ENCODE data around the gene BFSP2.

BFSP2 gene

GRCh38 chr3:133400006-133400515, at the start of gene BFSP2:
Gene BFSP2 (plus strand): TSS chr3:133400056. CDS start chr3:133400084, 28 bp downstream.
- no peak for DNase-seq

- no peak for DNase-seq
Measured at GRCh38 chr3:133354721-133355120, 45.1 kb upstream of the BFSP2 start.

- DNase-seq, result no peak
Measured at GRCh38 chr3:133360476-133360875, 39.4 kb upstream of the BFSP2 start.

DNA sequence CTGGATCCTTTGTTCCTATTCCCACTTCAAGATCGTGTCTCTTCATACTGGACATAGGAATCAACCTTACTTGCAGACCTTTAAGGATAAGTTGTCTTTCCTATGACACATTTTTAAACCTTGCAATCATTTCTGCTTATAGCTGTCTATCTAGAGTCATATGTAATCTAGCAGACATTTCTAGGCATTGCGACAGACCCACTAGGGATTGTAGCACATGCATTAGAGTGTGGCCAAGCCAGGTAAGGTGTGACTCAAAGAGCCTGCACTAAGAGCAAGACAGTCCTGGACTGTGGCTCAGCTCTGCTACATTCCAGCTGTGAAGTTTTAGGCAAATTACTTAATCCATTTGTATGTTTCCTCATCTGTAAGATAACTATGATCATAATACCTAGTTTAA, 38.8 kb upstream of the BFSP2 start:
- no peak for DNase-seq

DNA sequence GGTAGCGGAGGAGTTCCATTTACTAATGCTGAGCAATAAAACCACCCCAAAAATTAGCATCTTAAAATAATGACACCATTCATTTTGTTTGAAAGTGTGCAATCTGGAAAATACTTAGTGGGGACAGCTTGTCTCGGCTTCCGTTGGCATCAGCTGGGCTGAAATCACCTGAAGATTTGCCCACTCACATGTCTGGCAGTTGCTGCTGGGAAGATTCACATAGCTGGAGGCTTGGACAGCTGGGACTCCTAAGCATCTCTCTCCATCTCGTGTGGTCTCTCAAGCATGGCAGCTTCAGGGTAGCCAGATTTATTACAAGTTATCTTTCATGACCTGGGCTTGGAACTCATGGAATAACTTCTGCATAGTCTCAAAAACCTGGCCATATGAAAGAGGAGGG, 38.4 kb upstream of the BFSP2 start:
- no peak for DNase-seq

DNA sequence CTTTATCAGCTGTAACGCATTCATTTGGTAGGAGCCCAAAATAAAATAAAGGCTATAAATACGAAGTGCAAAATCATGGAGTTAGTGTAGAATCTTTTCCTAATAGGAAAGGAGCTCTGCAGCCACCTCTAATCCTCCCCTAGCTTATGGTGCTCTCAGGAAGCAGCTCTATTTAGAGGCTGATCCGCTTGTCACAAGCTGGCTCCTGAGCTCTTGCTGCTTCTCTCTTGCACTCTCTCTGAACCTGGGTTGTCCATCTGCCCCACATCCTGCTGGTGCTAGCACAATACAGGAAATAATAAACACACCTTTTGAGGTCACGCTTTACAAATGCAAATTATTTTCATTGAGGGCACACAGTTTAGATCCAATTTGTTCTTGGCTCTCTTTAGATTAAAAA, 37.3 kb upstream of the BFSP2 start:
- no peak for DNase-seq

- no peak for DNase-seq
Measured at GRCh38 chr3:133364704-133365103, 35.2 kb upstream of the BFSP2 start.

DNA sequence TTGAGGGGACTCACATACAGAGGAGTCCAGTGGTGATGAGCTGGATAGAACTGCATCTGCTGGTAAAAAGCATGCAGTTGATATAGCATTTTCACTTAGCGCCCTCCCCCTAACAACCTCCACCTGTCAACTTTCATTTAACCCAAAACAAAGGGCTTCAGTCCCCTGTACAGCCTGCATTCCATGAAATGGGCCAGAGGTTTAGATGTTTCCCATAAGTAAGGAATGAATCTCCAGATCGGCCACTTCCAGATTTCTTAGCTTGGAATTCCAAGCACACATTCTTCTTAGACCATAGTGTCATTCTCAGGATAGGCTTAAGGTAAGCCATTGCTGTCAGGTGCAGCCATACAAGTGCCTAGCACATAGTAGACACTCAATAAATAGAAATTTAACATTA, 32.9 kb upstream of the BFSP2 start:
- DNase-seq, result no peak

DNA sequence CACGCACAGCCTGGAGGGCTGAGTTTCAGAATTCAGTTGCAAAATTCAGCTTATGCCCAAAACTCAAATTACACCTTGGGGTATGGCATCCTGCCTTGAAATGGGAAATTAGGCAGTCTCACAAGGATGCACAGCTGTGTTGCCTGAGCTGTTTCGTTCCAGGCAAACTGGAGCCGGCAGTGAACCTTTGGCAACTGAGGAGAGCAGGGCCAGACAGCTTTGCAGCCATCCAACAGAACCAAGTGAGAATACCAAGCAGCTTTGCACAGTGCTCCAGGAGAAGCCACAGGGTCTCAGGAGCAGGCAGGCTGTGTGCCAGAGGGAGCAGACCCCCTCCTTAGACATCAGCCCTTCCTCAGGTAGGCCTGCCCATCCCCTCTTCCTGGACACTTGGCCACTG, 32.5 kb upstream of the BFSP2 start:
- DNase-seq, result no peak

DNA sequence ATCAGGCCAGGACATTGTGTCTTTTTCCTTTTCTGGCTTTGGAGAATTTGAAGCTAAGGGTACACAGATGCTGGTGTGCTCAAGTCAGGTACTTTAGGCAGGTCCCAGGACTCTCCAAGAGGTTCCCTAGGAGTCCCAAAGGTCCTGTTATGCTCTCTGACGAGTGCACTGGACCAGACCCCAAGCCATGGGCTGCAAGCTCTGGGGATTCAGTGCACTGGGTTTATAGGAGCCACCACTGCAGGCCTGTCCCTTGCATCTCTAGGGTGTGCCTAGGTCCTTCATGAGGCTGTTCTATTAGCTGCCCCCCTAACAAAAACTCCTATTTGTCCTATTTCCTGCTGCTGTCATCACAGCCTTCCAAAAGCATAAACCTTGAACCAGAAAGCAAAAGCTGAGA, 31.9 kb upstream of the BFSP2 start:
- DNase-seq, result no peak

- no peak for DNase-seq
Measured at GRCh38 chr3:133368371-133369067, 31.3 kb upstream of the BFSP2 start.

DNA sequence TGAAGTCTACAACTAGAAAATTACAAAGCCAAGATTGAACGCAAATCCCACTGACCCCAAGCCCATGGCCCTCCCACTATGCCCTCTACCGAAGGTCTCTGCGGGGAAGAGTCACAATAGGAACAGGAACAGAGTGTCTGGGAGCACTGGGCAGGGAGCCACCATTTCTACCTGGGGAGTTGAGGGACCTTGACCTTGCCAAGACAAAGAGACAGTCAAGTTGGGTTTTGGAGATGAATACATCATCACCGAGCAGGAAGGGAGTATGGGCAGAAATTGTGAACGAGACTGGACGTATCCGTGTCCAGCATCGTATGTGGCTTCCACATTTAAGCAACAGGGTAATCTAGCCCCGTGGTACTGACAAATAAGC, 30.8 kb upstream of the BFSP2 start:
- DNase-seq, result no peak

GRCh38 chr3:133371181-133371580, 28.7 kb upstream of the BFSP2 start:
- DNase-seq, result no peak

DNA sequence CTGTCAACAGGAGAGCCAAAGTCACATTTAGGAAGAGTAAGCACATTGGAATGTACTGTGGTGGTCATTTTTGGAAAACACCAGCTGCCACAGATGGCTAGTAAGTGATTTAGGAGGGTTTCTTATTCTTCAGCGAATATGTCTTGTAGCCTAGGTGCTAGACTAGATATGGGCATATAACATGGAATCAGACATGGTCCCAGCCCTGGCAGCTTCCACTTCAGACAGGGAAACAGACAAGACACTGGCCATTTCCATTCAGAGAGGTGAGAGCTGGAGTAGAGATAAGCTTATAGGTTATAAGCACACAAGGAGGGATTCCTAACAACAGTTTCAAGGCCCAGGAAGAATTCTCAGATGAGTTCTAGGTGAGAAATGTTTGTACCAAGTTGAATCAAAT, 28.2 kb upstream of the BFSP2 start:
- DNase-seq, result no peak

- DNase-seq, result no peak
Measured at GRCh38 chr3:133374708-133375402, 25.0 kb upstream of the BFSP2 start.

DNA sequence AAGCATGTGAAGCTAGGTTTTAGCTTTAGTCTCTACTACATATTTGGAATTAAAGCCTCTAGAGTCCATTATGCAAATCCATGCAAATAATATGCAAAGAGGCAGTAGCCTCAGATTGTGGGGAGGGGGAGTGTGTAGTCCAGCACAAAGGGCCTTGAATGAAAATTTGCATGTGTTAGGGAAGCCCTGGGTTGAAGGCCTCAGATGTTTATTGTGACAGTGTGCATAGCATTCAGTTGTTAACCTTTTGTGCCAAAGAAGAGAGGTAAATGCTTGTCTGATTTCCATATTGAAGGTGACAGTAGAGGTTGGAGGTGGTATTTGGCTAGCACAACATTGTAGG, 24.5 kb upstream of the BFSP2 start:
- DNase-seq, result no peak

DNA sequence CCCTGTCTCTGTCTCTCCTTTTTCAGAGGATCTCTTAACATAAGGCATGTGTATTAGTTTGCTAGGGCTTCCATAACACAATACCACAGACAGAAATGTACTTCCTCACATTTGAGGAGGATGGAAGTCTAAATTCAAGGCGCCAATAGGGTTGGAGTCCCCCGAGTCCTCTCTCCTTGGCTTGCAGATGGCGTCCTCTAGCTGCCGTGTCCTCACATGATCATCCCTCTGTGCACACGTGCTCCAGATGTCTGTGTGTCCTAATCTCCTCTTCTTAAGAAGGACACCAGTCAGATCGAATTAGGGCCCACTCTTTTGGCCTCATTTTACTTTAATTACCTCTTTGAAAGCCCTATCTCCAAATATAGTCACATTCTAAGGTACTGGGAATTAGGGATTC, 23.0 kb upstream of the BFSP2 start:
- DNase-seq, result no peak

DNA sequence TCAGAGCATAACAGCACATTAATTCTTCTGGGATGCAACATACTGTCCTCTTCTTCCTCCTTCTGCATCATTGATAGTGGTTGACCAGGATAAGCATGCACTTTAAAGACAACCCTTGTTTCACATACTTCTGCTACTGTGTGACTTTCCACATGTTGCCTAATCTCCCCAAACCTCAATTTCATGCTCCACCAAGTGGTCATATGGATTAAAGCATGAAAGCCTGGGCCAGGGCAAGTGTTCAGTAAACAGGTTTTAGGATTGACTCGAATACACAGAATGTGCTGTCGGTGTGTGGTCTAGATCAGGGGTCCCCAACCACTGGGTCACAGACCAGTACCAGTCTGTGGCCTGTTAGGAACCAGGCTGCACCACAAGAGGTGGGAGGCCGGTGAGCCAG, 22.5 kb upstream of the BFSP2 start:
- no peak for DNase-seq

GRCh38 chr3:133379926-133380325, 19.9 kb upstream of the BFSP2 start:
- DNase-seq, result no peak

DNA sequence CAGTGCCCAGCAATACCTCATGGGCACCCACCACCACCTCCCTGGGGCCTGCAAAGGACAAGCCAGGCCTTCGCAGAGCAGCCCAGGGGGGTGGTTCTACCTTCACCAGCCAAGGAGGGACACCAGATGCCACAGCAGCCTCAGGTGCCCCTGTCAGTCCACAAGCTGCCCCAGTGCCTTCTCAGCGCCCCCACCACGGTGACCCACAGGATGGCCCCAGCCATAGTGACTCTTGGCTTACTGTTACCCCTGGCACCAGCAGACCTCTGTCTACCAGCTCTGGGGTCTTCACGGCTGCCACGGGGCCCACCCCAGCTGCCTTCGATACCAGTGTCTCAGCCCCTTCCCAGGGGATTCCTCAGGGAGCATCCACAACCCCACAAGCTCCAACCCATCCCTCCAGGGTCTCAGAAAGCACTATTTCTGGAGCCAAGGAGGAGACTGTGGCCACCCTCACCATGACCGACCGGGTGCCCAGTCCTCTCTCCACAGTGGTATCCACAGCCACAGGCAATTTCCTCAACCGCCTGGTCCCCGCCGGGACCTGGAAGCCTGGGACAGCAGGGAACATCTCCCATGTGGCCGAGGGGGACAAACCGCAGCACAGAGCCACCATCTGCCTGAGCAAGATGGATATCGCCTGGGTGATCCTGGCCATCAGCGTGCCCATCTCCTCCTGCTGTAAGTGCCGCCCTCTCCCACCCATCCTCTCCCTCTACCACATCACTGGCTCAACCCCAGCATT, 19.2 kb upstream of the BFSP2 start:
- DNase-seq, result no peak

GRCh38 chr3:133381346-133382109, 18.3 kb upstream of the BFSP2 start:
- no peak for DNase-seq

GRCh38 chr3:133383175-133383574, 16.7 kb upstream of the BFSP2 start:
- DNase-seq, result no peak

DNA sequence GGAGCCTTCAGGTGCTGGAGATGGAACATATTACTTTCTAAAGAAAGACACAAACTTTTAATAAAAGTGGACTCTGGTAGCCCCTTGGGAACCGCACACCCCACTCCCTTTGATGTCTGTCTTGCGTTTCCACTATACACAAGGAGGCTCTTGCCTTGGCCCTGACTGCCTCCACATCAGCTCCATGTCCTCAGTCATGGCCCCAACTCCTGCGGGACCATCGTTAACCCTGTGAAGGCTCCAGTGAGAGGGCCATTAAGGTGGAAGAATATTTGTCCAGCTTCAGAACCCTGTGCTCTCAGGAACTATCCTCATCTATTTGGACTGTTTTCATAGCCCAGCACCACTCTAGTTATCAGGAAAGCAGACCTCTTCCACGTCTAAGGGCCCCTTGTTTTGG, 16.1 kb upstream of the BFSP2 start:
- no peak for DNase-seq
